GM21576 (cell line): ENCODE data around the gene PSMB3.
"Not testable (repeated sequence)": the region's sequence is repeated elsewhere in the genome, so short reads cannot be mapped to it uniquely, and the experiment has no call there.

Source experiments
- ATAC-seq: cut with Tn5 transposase; IDR thresholded peaks from one replicate; pipeline ENCODE4 v1.9.1; 2021; ENCODE audit warnings: mild to moderate bottlenecking, moderate library complexity; ENCODE audit not compliant: unreplicated experiment

Gene PSMB3

GRCh38 chr17:38715216-38715943 is 37.2 kb upstream of the PSMB3 start:
- no peak for ATAC-seq

- ATAC-seq, result no peak
Measured at GRCh38 chr17:38716368-38717005, 36.1 kb upstream of the PSMB3 start.

- ATAC-seq, result no peak
Measured at GRCh38 chr17:38717139-38717745, 35.3 kb upstream of the PSMB3 start.

GRCh38 chr17:38719289-38719942 is 33.1 kb upstream of the PSMB3 start:
- no peak for ATAC-seq

- no peak for ATAC-seq
Measured at GRCh38 chr17:38719943-38720641, 32.4 kb upstream of the PSMB3 start.

- no peak for ATAC-seq
Measured at GRCh38 chr17:38720941-38721340, 31.6 kb upstream of the PSMB3 start.

- no peak for ATAC-seq
Measured at GRCh38 chr17:38721802-38722201, 30.7 kb upstream of the PSMB3 start.

GRCh38 chr17:38724337-38724988 is 28.1 kb upstream of the PSMB3 start:
- no peak for ATAC-seq

- ATAC-seq, result no peak
Measured at GRCh38 chr17:38725066-38725465, 27.5 kb upstream of the PSMB3 start.

- not testable (repeated sequence) for ATAC-seq
Measured at GRCh38 chr17:38726145-38726544, 26.4 kb upstream of the PSMB3 start.

- no peak for ATAC-seq
Measured at GRCh38 chr17:38727736-38728135, 24.8 kb upstream of the PSMB3 start.

- no peak for ATAC-seq
Measured at GRCh38 chr17:38728290-38728831, 24.2 kb upstream of the PSMB3 start.

GRCh38 chr17:38729368-38729885 is 23.1 kb upstream of the PSMB3 start:
- ATAC-seq, result no peak

GRCh38 chr17:38729886-38730525 is 22.5 kb upstream of the PSMB3 start, which contains the start of gene CISD3:
Gene CISD3 (plus strand): TSS chr17:38730341. CDS start chr17:38730359, 18 bp downstream.
- ATAC-seq, result peak; percentile 60

GRCh38 chr17:38730526-38731379 is 21.8 kb upstream of the PSMB3 start:
- no peak for ATAC-seq

GRCh38 chr17:38731526-38732294 is 20.8 kb upstream of the PSMB3 start:
- ATAC-seq, result no peak

- ATAC-seq, result no peak
Measured at GRCh38 chr17:38732376-38733281, 19.9 kb upstream of the PSMB3 start.
